Embryonic facial prominence (tissue), 1 donor: ENCODE data around the gene CEP112.

Experiments used
- DNase-seq: peaks from one replicate; pipeline ENCODE4 v3.0.0-alpha.2; 2016; ENCODE audit errors: extremely low spot score

Gene CEP112

GRCh38 chr17:66191593-66192377 lies at the start of gene CEP112:
Gene CEP112, minus strand, starts transcription at chr17:66192133.
- peak; percentile 79 for DNase-seq

GRCh38 chr17:66240630-66241029 lies 48.7 kb upstream of the CEP112 start:
- no peak for DNase-seq

GRCh38 chr17:66240013-66240412 lies 48.1 kb upstream of the CEP112 start:
- DNase-seq: no peak

GRCh38 chr17:66235377-66235994 lies 43.6 kb upstream of the CEP112 start:
- no peak for DNase-seq

- DNase-seq: no peak
Measured at GRCh38 chr17:66234611-66235010, 42.7 kb upstream of the CEP112 start.

- DNase-seq: no peak
Measured at GRCh38 chr17:66233023-66233753, 41.3 kb upstream of the CEP112 start.

- DNase-seq: no peak
Measured at GRCh38 chr17:66230922-66231591, 39.1 kb upstream of the CEP112 start.

GRCh38 chr17:66229783-66230538 lies 38.0 kb upstream of the CEP112 start:
- no peak for DNase-seq

GRCh38 chr17:66228887-66229782 lies 37.2 kb upstream of the CEP112 start, which contains the start of gene APOH:
Gene APOH, minus strand, starts transcription at chr17:66229415. Its CDS starts 36 bp downstream, at chr17:66229379.
- DNase-seq: no peak

GRCh38 chr17:66227212-66228045 lies 35.5 kb upstream of the CEP112 start:
- no peak for DNase-seq

- no peak for DNase-seq
Measured at GRCh38 chr17:66222798-66223350, 30.9 kb upstream of the CEP112 start.

- no peak for DNase-seq
Measured at GRCh38 chr17:66221755-66222530, 30.0 kb upstream of the CEP112 start.

GRCh38 chr17:66221343-66221742 lies 29.4 kb upstream of the CEP112 start:
- DNase-seq: no peak

- DNase-seq: no peak
Measured at GRCh38 chr17:66220079-66220835, 28.3 kb upstream of the CEP112 start.

GRCh38 chr17:66215529-66215911 lies 23.6 kb upstream of the CEP112 start:
- no peak for DNase-seq

GRCh38 chr17:66214884-66215528 lies 23.1 kb upstream of the CEP112 start:
- DNase-seq: no peak
